Adipose tissue (tissue), 3 donors: ENCODE data around the gene OR12D3. TPM values are rescaled to one million over a fixed set of nuclear protein-coding genes. Genes with fewer than 3 reads are reported as not detected.

Experiments
- polyA plus RNA-seq, 3 donors: library from polyadenylated mRNA; stranded (reverse); fragments of 200-250 nt; gene quantifications; one replicate each; pipeline ENCODE4 v1.2.3, GENCODE V29; 2013
- donor health status: healthy with polysubstance abuse.
- donor health status: Bipolar disorder and iron deficiency.
- donor health status: healthy.

The OR12D3 gene
- polyA plus RNA-seq, 3 donors = not detected

Other genes starting within 250 kb of the OR12D3 start
- not detected for gene OR2J2, start 204.4 kb downstream of the OR12D3 start, polyA plus RNA-seq
- gene OR14J1, start 73.6 kb downstream of the OR12D3 start, polyA plus RNA-seq = not detected
- not detected for gene OR5V1, start 6.4 kb downstream of the OR12D3 start, polyA plus RNA-seq
- not detected for gene OR12D2, start 20.3 kb upstream of the OR12D3 start, polyA plus RNA-seq
- not detected for gene OR12D1, start 39.6 kb upstream of the OR12D3 start, polyA plus RNA-seq
- gene OR10C1, start 64.0 kb upstream of the OR12D3 start, polyA plus RNA-seq = not detected
- gene OR11A1, start 81.8 kb upstream of the OR12D3 start, polyA plus RNA-seq = not detected
- not detected for gene OR2H1, start 81.9 kb upstream of the OR12D3 start, polyA plus RNA-seq
- gene MAS1L, start 112.7 kb upstream of the OR12D3 start, polyA plus RNA-seq = under 1 TPM in 1 of 3 donors, not detected in 2; 0.34 TPM
- 1 to 10 TPM in 1 of 3 donors, under 1 TPM in 2; 0.67 to 2.4 (median 0.77) TPM for gene UBD, start 184.4 kb upstream of the OR12D3 start, polyA plus RNA-seq
- not detected for gene OR2H2, start 209.8 kb upstream of the OR12D3 start, polyA plus RNA-seq